HG03045 (cell line): ENCODE data around the gene ZNF775.

ENCODE experiments used
- ATAC-seq: cut with Tn5 transposase; IDR thresholded peaks from one replicate; pipeline ENCODE4 v1.9.1; 2021; ENCODE audit warnings: mild to moderate bottlenecking, moderate library complexity; ENCODE audit not compliant: unreplicated experiment

The ZNF775 gene

DNA sequence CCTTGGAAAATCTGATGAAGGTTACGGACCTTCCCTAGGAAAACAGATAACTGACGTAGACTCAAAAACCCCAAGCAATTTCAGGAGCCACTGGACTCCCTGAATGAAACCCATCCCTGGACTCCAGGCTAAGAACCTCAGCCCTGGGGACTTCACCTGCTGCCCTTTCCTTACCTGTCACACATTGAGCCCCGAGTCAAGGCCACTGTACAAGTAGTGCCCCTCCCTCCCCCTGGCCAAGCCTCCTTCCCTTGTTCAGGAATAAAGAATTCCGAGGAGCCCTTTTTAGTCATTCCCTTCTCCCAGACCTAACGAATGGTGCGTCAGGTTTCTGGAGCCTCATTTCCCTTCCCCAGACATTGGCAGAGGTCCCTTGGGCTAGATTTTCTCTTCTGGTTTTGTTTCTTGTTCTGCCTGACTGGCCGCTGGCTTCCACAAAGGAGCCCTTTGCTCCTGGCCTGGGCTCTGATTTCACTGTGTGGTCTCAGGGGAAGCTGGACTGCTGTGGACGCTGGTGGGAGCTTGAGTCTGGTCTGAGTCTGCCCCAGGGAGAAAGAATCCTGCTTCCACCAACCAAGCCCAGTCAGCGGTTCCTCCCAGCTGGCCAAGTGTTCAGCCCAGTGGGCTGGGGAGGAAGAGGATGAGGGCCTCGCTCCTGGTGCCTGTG lies 31.7 kb downstream of the ZNF775 start:
- ATAC-seq: no peak

- no peak for ATAC-seq
These were observed 32.5 kb downstream of the ZNF775 start for GRCh38 chr7:150411606-150412005.

- ATAC-seq: no peak
These were observed 32.9 kb downstream of the ZNF775 start for GRCh38 chr7:150412016-150412415.

GRCh38 chr7:150412518-150413488 lies 33.7 kb downstream of the ZNF775 start:
- ATAC-seq: no peak

DNA sequence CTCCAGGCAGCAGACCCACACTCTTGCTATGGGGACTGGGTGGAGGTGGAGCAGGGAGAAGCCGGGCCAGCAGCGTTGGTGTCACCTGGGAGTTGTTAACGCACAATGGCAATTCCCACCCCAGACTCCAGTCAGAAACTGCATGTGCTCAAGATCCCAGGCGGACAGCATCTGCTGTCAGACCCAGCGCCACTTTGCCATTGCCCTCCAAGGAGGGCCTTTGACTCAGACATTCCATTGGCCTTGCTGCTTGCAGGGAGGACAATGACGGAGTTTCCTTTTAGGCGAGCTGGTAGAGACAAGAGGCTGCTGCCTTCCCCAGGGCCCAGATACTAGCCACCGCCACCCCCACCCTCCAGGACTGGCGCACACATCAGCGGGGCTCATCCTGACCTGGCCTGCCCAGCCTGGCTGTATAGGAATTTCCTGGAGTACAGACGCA lies 34.5 kb downstream of the ZNF775 start:
- no peak for ATAC-seq

DNA sequence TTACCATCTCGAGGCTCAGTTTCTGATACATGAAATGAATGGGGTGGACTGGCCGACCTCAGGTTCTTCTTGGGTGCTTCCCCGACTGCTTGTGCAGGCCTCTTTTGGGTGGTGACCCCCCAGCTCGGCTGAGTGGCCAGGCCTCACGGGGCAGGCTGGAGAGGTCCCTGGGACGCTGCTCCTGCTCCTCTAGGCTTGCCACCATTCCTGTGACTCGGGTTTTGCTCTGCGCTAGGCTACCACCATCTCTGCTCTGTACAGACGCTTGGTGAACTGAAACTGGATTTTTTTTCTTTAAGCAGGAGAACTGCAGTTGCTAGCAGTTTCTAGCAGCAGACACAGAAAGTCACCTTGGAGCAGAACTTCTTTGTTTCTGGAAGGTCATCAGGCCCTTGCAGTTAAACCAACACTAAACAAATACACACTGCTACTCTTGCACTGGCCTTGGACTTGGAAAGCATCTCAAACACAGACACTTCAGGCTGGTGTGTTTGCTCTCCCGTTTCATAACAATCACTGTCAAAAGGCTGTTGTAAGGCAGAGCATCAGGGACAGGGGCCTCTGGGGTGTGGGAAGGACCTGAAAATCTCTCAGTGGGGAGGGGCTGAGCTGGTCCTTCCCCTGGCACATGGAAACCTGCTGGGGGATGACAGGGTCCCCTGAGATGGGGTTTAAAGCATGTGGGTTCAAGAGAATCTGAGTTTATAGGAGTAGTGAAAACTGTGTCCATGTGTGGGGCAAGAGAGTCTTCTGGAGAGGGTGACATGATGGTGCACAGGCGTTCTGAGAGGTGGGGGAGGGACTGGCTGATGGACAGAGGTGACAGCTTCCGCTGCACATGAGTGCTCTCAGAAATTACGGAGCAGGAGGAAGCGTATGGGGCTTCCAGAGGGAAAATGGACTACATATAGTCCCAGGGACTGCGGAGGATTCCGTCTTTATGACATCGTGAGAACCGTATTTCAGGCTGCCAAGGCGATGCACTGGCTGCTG lies 36.3 kb downstream of the ZNF775 start:
- ATAC-seq: no peak

- no peak for ATAC-seq
These were observed 38.1 kb downstream of the ZNF775 start for GRCh38 chr7:150417239-150417638.

DNA sequence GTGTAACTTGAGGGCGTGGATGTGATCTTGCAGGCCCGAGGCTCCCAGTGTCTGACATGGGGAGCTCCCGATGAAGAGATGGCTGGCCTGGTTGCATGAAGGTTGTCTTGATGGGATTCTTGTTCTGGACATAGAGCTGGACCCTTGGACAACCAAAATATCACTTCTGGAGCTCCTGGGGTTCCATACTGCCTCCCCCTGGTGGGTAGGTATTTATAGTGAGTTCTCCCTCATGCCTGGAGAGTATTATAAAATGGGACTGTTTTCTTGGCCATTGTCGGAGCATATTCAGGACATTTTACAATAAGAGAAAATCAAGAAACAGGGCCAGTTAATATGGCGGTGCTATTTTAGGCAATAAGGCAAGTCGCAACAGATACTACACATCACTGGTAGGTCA lies 38.7 kb downstream of the ZNF775 start:
- no peak for ATAC-seq

DNA sequence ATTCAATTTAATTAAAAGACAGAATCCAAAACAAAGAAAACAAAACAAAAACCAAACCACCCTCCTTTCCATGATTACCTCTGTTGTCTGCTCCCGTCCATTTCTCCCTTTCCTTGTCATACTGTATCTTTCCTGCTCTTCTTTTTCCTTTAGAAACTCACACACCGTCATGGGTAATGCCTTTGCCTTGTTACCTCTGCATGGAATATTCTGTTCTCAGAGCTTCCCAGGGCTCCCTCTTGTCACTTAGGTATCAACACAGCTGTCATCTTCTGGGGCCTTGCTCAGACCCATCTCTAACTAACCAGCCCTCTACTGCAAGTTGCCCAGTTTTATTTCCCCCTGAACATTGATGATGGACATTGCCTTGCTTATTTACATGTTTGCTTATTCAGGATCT lies 41.1 kb downstream of the ZNF775 start:
- no peak for ATAC-seq

DNA sequence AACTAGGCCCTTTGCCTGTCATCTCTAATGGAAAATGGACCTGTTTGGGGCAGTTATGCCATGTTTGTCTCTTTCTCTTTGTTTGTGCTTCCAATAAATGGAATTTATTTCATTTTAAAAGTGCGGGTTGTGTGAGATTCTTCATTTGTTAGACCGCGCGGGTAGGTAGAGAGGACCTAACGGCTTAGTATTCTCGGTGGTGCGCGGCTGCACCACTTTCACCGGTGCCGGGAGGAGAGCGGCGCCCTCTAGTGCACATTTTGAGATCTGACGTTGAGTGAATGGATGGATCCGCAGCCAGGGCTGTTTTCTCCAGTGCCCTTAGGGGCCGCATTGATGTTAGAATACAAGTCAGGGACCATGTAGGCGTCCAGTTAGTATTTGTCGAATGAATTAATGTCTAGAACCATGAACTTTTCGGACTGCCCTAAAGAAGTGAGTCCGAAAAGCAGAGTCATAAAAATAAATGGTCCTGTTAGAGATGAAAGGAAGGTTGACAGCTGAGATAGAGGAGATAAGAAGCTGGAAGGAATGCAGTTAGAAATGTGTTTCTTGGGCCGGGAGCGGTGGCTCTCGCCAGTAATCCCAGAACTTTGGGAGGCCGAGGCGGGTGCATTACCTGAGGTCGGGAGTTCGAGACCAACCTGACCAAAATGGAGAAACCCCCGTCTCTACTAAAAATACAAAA lies 42.0 kb downstream of the ZNF775 start:
- peak; percentile 91 for ATAC-seq

DNA sequence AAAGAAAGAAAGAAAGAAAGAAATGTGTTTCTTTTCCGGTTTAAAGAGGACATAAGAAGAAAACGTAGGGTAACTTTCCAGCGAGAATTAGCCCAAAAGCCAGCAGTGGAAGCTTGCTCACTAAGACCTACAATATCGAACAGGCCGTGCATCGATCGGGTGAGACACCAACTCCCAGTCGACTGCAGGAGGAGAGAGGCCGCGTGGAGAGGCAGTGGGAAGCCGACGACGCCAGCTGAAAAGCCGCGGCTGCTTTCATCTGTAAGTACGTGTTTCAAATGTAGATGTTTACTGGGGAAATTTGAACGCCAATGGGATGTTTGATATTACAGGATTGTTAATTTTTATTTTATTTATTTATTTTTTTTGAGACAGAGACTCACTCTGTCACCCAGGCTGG lies 42.7 kb downstream of the ZNF775 start:
- no peak for ATAC-seq

DNA sequence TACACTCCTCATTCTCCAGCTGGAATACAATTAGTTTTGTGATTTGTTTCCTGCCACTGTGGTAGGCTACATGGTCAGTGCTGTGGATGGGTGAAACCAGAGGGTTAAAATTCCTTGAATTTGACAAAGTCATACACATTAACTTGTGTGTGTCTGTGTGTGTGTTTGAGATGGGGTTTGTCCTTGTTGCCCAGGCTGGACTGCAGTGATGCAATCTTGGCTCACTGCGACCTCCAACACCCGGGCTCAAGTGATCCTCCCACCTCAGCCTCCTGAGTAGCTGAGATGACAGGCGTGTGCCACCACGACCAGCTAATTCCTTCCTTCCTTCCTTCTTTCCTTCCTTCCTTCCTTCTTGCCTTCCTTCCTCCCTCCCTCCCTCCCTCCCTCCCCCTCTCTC lies 46.5 kb downstream of the ZNF775 start:
- no peak for ATAC-seq

DNA sequence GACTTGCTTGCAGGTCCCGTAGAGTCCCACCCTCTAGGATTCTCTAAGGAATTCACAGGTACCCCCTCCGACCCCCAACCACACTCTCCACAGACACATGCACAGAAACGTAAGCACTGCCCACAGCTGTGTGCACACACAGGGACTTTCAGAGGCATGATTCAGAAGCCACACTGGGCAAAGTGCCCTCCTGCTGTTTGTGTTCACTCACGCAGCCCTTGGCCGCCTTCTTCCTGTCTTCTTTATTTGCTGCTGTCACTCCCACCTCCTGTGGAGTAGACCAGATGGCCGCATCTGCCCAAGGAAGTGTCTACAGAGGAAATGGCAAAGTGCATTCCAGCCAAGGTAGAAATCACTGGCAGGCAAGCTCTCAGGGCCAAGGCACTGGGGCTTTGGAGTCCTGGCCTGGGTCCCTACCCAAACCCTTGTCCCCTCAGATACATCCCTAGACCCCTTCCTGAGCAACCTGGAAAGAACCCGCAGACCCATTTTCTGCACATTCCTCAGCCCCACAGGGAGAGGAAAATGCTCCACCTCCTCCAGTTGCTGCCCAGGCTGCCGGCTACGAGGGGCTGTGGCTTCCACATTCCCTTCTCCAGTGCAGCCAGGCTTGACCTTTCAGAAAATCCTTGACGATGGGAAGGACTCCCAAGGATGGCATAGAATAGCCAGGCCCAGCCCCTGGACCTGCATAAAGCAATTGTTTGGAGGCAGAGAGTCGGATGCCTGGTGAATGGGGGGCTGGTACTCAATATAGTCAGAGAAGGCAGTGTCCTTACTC lies 49.7 kb downstream of the ZNF775 start:
- no peak for ATAC-seq

GRCh38 chr7:150429699-150430098 lies 50.6 kb downstream of the ZNF775 start:
- no peak for ATAC-seq

- ATAC-seq: no peak
These were observed 51.4 kb downstream of the ZNF775 start for GRCh38 chr7:150430465-150431085.

DNA sequence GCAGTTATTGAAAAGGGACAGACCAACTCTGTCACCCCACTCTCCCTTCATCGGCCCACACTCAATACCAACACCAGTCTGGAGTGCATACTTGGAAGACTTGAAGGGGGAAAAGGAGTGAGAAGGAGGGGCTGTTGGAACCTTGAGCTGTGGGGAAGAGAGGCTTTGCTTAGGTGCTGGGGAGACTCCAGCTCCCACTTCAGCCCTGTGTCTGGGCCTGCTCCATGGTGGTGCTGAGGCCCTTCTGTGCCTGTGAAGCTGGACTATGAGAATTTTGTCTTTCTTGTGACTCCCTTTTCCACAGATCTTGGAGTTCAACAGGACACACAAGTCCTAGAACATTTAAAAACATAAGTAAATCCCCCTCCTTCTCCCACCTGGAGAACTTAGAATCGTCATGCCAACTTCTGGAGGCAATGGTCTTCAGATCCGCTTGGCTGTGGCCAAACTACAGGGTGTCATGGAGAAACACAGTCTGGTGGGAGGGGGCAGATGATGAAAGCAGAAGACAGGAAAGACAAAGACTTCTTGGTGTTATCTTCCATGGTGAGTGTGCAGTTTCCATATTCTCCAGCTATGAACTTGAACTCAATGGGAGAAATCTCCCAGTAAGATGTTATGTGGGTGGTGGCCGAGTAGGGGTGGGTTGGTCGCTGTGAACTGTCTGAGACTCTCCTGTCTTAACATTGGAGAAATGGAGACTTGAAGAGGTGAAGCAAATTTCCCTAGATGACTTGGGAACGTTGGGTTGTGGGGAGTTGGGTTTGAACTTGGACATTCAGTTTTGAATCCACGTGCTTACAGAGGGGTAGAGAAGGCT lies 52.9 kb downstream of the ZNF775 start:
- no peak for ATAC-seq

DNA sequence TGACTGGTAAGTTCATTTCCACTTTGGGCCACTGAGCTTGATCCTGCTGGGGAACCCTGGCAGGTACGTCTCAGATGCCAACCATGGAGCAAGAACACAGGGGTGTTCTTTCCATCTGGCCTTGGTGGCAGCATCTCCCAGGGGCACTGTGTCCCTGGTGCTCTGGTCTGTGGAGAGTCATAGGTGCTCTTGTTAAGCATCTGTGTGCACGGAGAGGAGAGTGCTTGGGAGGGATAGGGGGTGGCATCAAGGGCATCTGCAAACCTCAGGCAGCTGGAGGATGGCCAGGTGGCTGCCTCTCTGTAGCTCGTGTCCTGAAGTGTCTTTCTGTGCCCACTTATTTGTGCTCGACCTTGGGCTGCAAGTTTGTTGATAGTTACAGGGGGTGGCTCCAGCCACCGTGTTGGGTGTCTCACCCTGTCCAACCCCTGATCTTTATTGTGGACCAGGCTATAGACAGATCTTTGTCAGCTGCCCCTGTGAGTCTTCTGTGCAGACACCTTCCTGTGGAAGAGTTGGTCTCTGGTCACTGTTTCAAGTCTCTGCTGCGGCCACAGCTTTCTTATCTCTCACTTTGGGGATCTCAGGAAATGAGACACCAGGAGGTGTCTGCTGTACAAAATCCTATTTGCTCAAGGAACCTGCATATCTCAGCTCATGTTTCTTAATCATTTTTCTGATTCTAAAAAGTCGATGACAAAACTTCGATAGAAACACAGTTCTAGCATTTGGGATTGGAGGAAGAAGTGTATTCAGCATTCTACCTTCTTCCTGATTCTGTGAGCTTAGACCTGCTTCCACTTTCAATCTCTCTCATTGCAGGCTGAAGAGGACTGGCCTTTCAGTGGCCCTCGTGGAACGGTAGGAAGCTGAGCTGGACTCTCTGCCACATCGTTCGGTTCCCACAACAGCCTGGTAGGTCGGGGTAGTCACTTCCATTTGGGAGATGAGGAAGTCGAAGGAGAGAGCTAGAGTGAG lies 54.1 kb downstream of the ZNF775 start:
- ATAC-seq: no peak
